Non-pigmented ciliary epithelial cell (primary cell): ENCODE data around the gene DNAJB11.
A peak's percentile ranks its signal among the peaks of the same experiment; 100 is the strongest.
"Not testable (repeated sequence)": the region's sequence is repeated elsewhere in the genome, so short reads cannot be mapped to it uniquely, and the experiment has no call there.

Experiments used
- DNase-seq: peaks from one replicate; pipeline ENCODE4 v3.0.0-alpha.2; 2010; ENCODE audit warnings: low read depth

Gene DNAJB11

DNA sequence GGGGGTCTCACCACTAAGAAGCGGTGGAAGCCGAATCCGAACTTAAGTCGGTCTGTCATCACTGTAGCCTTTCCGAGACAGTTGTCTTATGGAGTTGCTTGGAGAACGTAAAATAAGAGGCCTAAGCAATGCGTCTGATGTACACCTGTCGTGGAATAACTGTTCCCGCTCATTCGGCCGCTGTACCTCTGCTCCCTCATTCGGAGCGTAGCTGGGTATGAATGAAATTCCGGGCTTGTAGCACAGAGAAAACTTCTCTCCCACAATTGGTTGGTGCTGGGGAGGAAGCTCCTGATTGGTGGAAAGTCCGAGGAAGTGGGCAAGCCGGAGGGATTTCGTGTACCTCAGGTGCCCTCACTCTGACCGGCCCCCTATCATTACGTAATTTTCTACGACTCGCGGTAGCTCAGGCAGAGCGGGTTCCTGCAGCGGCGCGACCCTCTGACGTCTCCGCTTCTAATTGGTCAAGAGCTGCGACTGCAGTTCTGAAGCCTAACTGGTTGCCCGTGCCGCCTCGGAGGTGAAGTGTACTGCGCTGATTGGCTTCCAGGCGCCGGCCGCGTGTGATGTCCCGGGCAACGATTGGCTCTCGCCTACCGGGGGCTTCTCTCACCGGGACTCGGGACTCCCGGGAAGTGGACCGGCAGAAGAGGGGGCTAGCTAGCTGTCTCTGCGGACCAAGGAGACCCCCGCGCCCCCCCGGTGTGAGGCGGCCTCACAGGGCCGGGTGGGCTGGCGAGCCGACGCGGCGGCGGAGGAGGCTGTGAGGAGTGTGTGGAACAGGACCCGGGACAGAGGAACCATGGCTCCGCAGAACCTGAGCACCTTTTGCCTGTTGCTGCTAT is at the start of gene DNAJB11:
Gene DNAJB11 (plus strand): TSS at position 625 of the 845 bp plus-strand sequence. CDS start 178 bp downstream, at position 803.
- DNase-seq = peak; percentile 99

- no peak for DNase-seq
These were observed 49.3 kb upstream of the DNAJB11 start for GRCh38 chr3:186520957-186521842.

DNA sequence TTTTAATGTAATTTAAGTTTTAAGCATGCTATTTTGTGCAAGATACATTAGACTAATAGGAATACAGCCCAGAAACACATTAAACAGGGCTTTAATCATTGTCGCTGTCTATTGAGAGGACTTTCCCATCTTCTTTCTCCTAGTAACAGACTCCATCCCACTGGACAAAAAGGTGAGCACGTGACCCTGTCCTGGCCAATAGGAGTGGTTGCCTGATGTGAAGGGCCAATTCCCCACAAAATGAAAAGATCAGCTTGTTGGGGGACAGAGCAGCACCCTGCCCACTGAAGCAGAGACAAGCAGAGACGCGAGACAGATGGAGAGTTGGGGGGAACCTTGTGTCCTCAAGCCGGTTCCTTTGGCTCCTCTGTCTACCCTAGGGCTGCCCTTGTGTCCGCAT is 47.5 kb upstream of the DNAJB11 start:
- no peak for DNase-seq

- DNase-seq = no peak
These were observed 47.1 kb upstream of the DNAJB11 start for GRCh38 chr3:186523434-186523833.

GRCh38 chr3:186524616-186525015 is 45.9 kb upstream of the DNAJB11 start:
- no peak for DNase-seq

GRCh38 chr3:186525369-186526255 is 44.9 kb upstream of the DNAJB11 start:
- DNase-seq = no peak

- no peak for DNase-seq
These were observed 44.3 kb upstream of the DNAJB11 start for GRCh38 chr3:186526256-186526606.

DNA sequence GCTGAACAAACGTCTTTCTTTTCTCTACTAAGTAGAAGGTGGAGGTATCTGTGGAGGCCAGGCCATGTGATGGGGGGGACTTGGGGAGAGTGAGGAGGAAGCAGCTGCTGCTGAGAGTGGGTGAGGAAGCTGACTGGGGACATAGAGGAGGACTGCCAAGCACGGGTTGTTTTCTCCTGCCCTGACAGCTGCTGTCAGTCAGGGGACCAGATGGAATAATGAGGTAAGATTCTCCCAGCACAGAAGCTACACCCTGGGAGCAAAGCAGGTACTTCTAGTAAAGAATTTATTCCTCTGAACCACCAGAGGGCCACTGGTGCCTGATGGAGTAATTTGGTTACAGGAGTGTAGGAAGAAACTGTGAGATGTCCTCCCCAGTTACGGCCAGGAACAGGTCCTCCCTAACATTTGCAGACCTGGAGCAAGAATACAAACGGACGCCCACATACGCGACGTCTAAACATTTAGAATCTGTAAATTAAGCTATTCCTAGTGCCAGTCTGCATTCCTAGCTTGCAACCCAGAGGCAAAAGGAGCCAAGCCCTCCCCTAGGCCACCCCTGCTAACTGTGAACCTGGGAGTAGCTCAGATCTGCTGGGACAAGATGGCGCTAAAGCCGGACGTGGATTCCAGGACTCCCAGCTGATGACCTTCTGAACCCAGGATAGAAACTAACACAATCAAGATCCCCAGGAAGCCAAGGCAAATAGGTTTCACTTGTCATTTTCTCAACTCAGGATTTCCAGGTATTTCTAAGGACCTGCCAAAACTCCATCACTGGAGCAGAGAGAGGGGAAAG is 41.1 kb upstream of the DNAJB11 start:
- DNase-seq = no peak

DNA sequence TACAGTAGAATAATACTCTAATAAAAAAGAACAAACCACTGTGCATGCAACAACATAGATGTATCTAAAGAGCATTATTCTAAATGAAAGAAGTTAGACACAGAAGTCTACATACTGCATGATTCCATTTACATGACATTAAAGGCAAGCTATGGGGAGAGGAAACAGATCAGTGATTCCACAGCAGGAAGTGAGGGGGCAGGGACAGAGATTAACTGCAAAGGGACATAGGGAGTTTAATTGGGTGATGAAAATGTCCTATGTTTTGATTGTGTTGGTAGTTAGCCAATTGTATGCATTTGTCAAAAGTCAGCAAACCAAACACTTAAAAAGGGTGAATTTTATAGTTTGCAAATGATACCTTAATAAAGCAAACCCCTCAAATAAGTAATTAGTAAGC is 40.1 kb upstream of the DNAJB11 start:
- DNase-seq = no peak

DNA sequence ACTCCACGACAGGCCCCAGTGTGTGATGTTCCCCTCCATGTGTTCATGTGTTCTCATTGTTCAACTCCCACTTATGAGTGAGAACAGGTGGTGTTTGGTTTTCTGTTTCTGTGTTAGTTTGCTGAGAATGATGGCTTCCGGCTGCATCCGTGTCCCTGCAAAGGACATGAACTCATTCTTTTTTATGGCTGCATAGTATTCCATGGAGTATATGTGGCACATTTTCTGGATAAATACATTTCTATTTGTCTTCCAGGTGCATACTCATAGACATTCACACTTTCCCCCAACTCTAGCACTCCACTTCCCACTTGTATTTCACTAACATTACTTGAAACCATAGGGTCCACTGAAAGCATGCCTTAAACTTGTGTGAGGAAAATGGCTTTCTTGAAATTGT is 38.8 kb upstream of the DNAJB11 start:
- DNase-seq = not testable (repeated sequence)

DNA sequence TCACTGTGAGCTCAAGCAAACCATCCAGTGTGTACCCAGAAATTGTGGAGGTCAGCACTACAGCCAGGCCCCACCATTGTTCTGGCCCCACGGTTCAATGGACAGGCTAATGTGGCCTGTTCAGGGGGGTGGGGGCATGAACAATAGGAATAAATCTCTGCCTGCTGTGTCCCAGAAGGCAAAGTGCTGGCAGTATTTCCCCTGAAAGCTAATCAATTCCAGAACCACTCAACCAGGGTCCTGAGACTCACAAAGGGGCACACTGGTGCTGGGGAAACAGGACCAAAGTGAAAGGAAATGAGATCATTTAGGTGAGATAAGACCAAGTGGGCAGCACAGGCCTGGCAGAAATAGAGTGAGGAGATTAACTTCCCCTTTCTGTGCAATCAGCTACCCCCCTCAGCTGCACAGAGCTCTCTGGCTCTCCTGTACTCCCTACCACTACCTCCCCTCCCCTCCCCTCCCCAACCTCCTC is 37.9 kb upstream of the DNAJB11 start:
- DNase-seq = no peak

- no peak for DNase-seq
These were observed 36.3 kb upstream of the DNAJB11 start for GRCh38 chr3:186534113-186534669.

DNA sequence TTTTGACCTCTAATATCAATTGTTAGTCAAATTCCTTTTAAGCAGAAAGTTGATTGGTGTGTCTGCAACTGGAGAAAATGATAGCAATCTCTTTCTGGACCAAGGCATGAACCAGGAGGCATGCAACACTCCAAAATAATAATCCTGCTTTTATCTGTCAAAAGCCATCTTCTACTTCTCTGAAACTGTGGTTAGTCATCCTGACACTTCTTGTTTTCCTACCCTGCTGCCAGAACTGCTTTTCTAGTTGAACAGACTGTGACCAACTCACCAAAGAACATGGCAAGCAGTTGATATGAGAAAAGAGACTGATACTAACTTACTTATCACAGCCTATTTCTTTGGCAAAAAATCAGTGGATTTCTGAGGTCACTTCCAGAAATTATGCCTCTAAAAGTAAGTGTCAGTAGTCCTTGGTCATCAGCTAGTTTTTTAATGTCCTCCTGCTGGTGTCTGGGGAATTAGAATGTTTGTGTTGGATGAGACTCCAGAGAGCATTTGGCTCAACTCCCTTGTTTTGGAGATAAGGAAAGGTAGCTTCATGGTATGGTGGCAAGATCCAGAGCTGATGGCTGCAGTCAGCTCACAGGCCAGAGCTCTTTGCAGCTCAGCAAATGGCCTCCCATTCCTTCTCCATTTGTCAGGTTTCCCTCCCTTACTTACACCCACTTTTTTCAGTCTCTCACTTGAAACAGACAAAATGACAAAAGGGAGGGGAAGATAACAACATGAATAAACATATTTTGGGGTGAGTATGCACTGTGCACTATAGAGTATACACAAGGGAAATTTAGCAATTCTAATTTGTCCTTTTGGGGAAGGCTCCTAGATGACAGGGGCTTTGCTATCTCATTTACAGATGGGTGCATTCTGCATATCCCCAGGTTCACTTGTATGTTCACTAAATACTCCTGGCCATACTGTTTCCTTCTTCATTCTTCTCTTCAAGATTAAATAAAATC is 33.4 kb upstream of the DNAJB11 start:
- DNase-seq = no peak

DNA sequence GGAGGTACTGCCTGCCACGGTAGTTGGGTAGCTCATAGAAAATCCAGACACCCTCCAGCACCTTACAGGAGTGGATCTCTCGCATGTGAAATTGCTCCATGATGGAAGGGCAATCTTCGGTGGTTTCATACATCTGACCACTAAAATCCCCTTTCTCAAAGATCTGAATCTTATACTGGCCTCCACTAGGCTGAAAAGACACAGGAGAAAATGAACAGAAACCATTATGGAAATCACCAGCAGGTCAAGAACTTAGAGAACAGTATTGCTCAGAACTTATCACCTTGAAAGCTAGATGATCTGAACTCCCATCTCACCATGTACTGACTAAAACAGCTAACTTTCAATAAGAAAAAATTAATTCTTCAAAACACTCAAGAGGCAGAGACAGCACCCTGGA is 31.7 kb upstream of the DNAJB11 start:
- no peak for DNase-seq

GRCh38 chr3:186540221-186540834 is 30.2 kb upstream of the DNAJB11 start:
- peak; percentile 48 for DNase-seq

GRCh38 chr3:186540835-186541226 is 29.7 kb upstream of the DNAJB11 start:
- DNase-seq = no peak

DNA sequence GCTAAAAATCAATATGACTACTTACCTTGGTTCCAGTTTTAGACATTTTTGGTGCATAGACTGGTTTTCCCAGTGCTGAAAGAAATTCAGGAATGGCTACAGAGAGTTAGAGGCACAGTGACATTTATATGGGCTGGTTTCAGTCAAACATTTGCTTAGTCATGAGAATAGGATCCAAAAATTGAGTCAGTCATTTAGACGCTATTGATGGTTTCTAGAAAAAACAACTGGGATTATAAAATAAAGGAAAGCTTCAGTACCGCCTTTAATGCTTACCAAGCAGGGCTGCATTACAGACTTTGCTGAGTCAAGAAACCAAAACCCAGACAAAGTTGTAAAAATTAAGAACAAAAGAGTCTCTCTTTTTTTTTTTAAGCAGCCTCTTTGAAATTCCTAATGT is 26.2 kb upstream of the DNAJB11 start, which contains the start of gene CRYGS:
Gene CRYGS (minus strand): TSS at position 100 of the 400 bp plus-strand sequence. CDS start 54 bp downstream, at position 46.
- DNase-seq = no peak

DNA sequence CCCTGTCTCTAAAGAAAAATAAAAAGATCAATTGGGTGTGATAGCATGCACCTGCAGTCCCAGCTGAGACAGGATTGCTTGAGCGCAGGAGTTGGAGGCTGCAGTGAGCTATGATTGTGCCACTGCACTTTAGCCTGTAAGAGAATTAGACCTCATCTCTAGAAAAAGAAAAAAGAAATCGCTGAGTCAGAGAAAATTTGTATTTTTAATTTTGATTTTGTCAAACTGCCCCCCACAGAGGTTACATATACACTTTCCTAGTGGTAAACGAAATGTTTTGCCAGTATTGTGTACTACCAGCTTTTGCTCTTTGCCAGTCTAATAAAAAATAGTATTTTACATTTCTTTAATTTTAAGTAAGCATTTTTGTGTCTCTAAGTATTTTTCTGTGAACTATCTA is 21.0 kb upstream of the DNAJB11 start:
- no peak for DNase-seq

DNA sequence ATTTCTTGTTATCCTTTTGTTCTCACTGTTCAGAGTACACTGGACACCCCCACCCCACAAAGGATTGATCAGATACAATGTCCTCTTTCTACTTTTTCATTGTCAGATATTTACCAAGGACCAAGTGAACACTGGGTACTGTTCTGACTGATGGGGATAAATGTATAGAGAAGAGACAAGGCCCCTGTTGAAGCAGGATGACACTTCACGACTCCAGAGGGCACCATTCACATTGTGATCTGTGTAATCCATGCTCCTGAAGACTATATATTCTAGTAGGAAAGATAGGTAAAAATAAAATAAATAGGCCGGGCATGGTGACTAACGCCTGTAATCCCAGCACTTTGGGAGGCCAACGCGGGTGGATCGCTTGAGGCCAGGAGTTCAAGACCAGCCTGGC is 19.1 kb upstream of the DNAJB11 start:
- no peak for DNase-seq
